H1 (cell line): ENCODE measurements around the gene OBSCN. TPM values are rescaled to one million over a fixed set of nuclear protein-coding genes. Genes with fewer than 3 reads are reported as not detected.

ENCODE experiments used
- CTCF ChIA-PET: fragments of 300-600 bp; sonication (Branson Sonifier 250); formaldehyde crosslinking; loops from one replicate; lab custom pipeline; 2021; ENCODE audit not compliant: partially characterized antibody; lab: Charles Lee
- POLR2A ChIA-PET: fragments of 300-600 bp; sonication (Branson Sonifier 250); formaldehyde crosslinking; loops from one replicate; lab custom pipeline; 2021; ENCODE audit warnings: inconsistent platforms; ENCODE audit not compliant: partially characterized antibody; lab: Charles Lee
- DNase-seq, 2 experiments: peaks; one replicate each; pipeline versions ENCODE4 v3.0.0 to v3.0.0-alpha.2; 2010 to 2022; ENCODE audit warnings: low spot score in 2 of 2, low read depth in 1 of 2, mixed read lengths in 1 of 2
- FAIRE-seq: peaks from 2 replicates; lab custom pipeline; 2011; peaks lifted over from hg19 to GRCh38; lab: Jason Lieb, UNC
- H2AFZ ChIP-seq: 2 replicates; pipeline ENCODE4 v1.8.1; 2012; ENCODE audit warnings: low read length, inconsistent platforms
- H2AK5ac ChIP-seq: 2 replicates; pipeline ENCODE4 v1.6.1; 2013; ENCODE audit warnings: low read depth, low read length
- H2BK120ac ChIP-seq: replicated peaks from 2 replicates; pipeline ENCODE3; 2013; ENCODE audit warnings: low read depth, low read length, inconsistent platforms
- H2BK12ac ChIP-seq: 2 replicates; pipeline ENCODE4 v1.6.1; 2013; ENCODE audit warnings: low read depth, low read length
- H2BK15ac ChIP-seq: 2 replicates; pipeline ENCODE4 v1.6.1; 2013; ENCODE audit warnings: low read length
- H2BK20ac ChIP-seq: 2 replicates; pipeline ENCODE4 v1.6.1; 2013; ENCODE audit warnings: low read length
- H2BK5ac ChIP-seq: 2 replicates; pipeline ENCODE4 v1.6.1; 2013; ENCODE audit warnings: low read depth, low read length
- H3K14ac ChIP-seq: 2 replicates; pipeline ENCODE4 v1.6.1; 2013; ENCODE audit warnings: inconsistent platforms; ENCODE audit not compliant: insufficient read length
- H3K18ac ChIP-seq: 2 replicates; pipeline ENCODE4 v1.6.1; 2013; ENCODE audit warnings: low read length; ENCODE audit errors: extremely low read depth
- H3K23ac ChIP-seq: 2 replicates; pipeline ENCODE4 v1.6.1; 2013; ENCODE audit warnings: inconsistent platforms; ENCODE audit not compliant: insufficient read length
- H3K23me2 ChIP-seq: 2 replicates; pipeline ENCODE4 v1.6.1; 2013; ENCODE audit warnings: low read depth, low read length
- H3K27ac ChIP-seq: 2 replicates; pipeline ENCODE4 v1.6.1; 2011; ENCODE audit warnings: low read depth, low read length, inconsistent platforms
- H3K27me3 ChIP-seq, 4 experiments: replicated peaks in 1 of 4; 1 replicate in 1 of 4; 2 replicates in 3 of 4; pipeline versions ENCODE4 v1.6.1 to v1.8.1; 2011 to 2013; ENCODE audit warnings: low read length in 3 of 4, mild to moderate bottlenecking in 3 of 4, inconsistent platforms in 2 of 4, mixed read lengths in 2 of 4, moderate library complexity in 1 of 4; ENCODE audit not compliant: control insufficient read depth in 3 of 4, insufficient read depth in 3 of 4; ENCODE audit errors: extremely low read depth in 1 of 4
- H3K36me3 ChIP-seq, 4 experiments: 2 replicates each; pipeline versions ENCODE4 v1.6.1 to v1.8.1; 2011 to 2013; ENCODE audit warnings: mild to moderate bottlenecking in 4 of 4, low read length in 3 of 4, moderate library complexity in 2 of 4, control low read depth in 1 of 4, inconsistent platforms in 1 of 4; ENCODE audit not compliant: insufficient read depth in 4 of 4, control insufficient read depth in 2 of 4
- H3K4ac ChIP-seq: replicated peaks from 2 replicates; pipeline ENCODE3; 2013; ENCODE audit warnings: low read length, low read depth, mixed read lengths, inconsistent platforms; ENCODE audit not compliant: insufficient read length
- H3K4me1 ChIP-seq, 4 experiments: replicated peaks in 1 of 4; 1 replicate in 1 of 4; 2 replicates in 3 of 4; pipeline versions ENCODE4 v1.6.1 to v1.8.1; 2011 to 2013; ENCODE audit warnings: low read length in 3 of 4, inconsistent platforms in 2 of 4, mixed read lengths in 1 of 4; ENCODE audit not compliant: insufficient read depth in 4 of 4, control insufficient read depth in 3 of 4
- H3K4me2 ChIP-seq, 2 experiments: 2 replicates each; pipeline versions ENCODE4 v1.6.1 to v1.8.1; 2011 to 2013; ENCODE audit warnings: low read depth in 2 of 2, low read length in 2 of 2, control low read depth in 1 of 2, inconsistent platforms in 1 of 2, mild to moderate bottlenecking in 1 of 2; ENCODE audit not compliant: insufficient read depth in 1 of 2
- H3K4me3 ChIP-seq, 4 experiments: fragments of 200-600, 300-600 bp in 1 of 4; sonication (generic), shearing (Covaris generic), sonication (Bioruptor Twin) in 1 of 4; 2 replicates each; pipeline versions ENCODE4 v1.5.1 to v1.8.1; 2011 to 2016; ENCODE audit warnings: low read length in 4 of 4, low read depth in 3 of 4, control low read depth in 2 of 4, inconsistent platforms in 2 of 4, mild to moderate bottlenecking in 2 of 4, mixed read lengths in 1 of 4, moderate library complexity in 1 of 4; ENCODE audit not compliant: insufficient read depth in 2 of 4; ENCODE audit errors: extremely low read depth in 1 of 4
- H3K56ac ChIP-seq: replicated peaks from 2 replicates; pipeline ENCODE3; 2013; ENCODE audit warnings: low read depth, mild to moderate bottlenecking, mixed read lengths, low read length, inconsistent platforms; ENCODE audit not compliant: insufficient read length
- H3K79me1 ChIP-seq: 2 replicates; pipeline ENCODE4 v1.6.1; 2013; ENCODE audit warnings: low read depth, low read length, control low read depth
- H3K79me2 ChIP-seq, 2 experiments: 2 replicates each; pipeline versions ENCODE4 v1.6.1 to v1.8.1; 2012 to 2013; ENCODE audit warnings: low read length in 2 of 2, mild to moderate bottlenecking in 2 of 2, inconsistent platforms in 1 of 2; ENCODE audit not compliant: insufficient read depth in 2 of 2, control insufficient read depth in 1 of 2
- H3K9ac ChIP-seq, 4 experiments: replicated peaks in 1 of 4; 1 replicate in 1 of 4; 2 replicates in 3 of 4; pipeline versions ENCODE4 v1.6.1 to v1.8.1; 2011 to 2013; ENCODE audit warnings: low read depth in 3 of 4, low read length in 3 of 4, control low read depth in 2 of 4, mild to moderate bottlenecking in 2 of 4, moderate library complexity in 2 of 4, inconsistent platforms in 1 of 4; ENCODE audit errors: extremely low read depth in 1 of 4
- H3K9me3 ChIP-seq, 2 experiments: 2 replicates each; pipeline versions ENCODE4 v1.6.1 to v1.8.1; 2012 to 2013; ENCODE audit warnings: mild to moderate bottlenecking in 2 of 2, moderate library complexity in 2 of 2, control low read depth in 1 of 2, inconsistent platforms in 1 of 2, low read depth in 1 of 2, low read length in 1 of 2, mixed read lengths in 1 of 2; ENCODE audit not compliant: insufficient read depth in 2 of 2
- H4K20me1 ChIP-seq, 2 experiments: replicated peaks in 1 of 2; 2 replicates each; pipeline versions ENCODE3 to v1.8.1; 2011 to 2013; ENCODE audit warnings: inconsistent platforms in 2 of 2, low read length in 2 of 2, mild to moderate bottlenecking in 1 of 2; ENCODE audit not compliant: insufficient read depth in 2 of 2, control insufficient read depth in 1 of 2
- H4K5ac ChIP-seq: 2 replicates; pipeline ENCODE4 v1.6.1; 2013; ENCODE audit warnings: low read length, low read depth, mixed read lengths, inconsistent platforms; ENCODE audit not compliant: insufficient read length
- H4K8ac ChIP-seq: 2 replicates; pipeline ENCODE4 v1.8.0; 2013; ENCODE audit warnings: mild to moderate bottlenecking, moderate library complexity, low read length, inconsistent platforms; ENCODE audit not compliant: insufficient read depth; ENCODE audit errors: extremely low read depth
- H4K91ac ChIP-seq: replicated peaks from 2 replicates; pipeline ENCODE3; 2013; ENCODE audit warnings: low read length, mixed read lengths, inconsistent platforms; ENCODE audit not compliant: insufficient read length
- BRCA1 ChIP-seq: IDR thresholded peaks from 2 replicates; pipeline ENCODE4 v1.6.1; 2012; ENCODE audit warnings: low read depth, low read length, improper control_type of control experiment
- CBX8 ChIP-seq: fragments of 300-800, 300-1000 bp; sonication (generic); IDR thresholded peaks from 2 replicates; pipeline ENCODE4 v1.7.1; 2016; ENCODE audit warnings: low read depth, low read length, borderline replicate concordance
- CHD2 ChIP-seq: IDR thresholded peaks from 2 replicates; pipeline ENCODE4 v1.6.1; 2012; ENCODE audit warnings: low read length, improper control_type of control experiment
- HDAC2 ChIP-seq, 2 experiments: fragments of 300-600 bp in 1 of 2; sonication (generic) in 1 of 2; IDR thresholded peaks; 2 replicates each; pipeline ENCODE4 v1.6.1; 2011 to 2012; ENCODE audit warnings: low read depth in 2 of 2, low read length in 2 of 2, mild to moderate bottlenecking in 2 of 2, moderate library complexity in 2 of 2, borderline replicate concordance in 1 of 2, inconsistent platforms in 1 of 2
- KDM5A ChIP-seq: fragments of 200-600 bp; IDR thresholded peaks from 2 replicates; pipeline ENCODE4 v1.7.1; 2012; ENCODE audit warnings: mild to moderate bottlenecking, low read length, inconsistent platforms, mixed read lengths
- RFX5 ChIP-seq: IDR thresholded peaks from 2 replicates; pipeline ENCODE4 v1.6.1; 2011; ENCODE audit warnings: low read depth, low read length, improper control_type of control experiment, borderline replicate concordance
- RXRA ChIP-seq: IDR thresholded peaks from 2 replicates; pipeline ENCODE4 v1.6.1; 2011; ENCODE audit warnings: low read depth, mild to moderate bottlenecking, low read length, moderate library complexity; ENCODE audit not compliant: insufficient read depth
- SP2 ChIP-seq: IDR thresholded peaks from 2 replicates; pipeline ENCODE4 v1.6.1; 2012; ENCODE audit warnings: mild to moderate bottlenecking, low read length, inconsistent platforms
- ZNF274 ChIP-seq: IDR thresholded peaks from 2 replicates; pipeline ENCODE4 v1.7.0; 2012; ENCODE audit warnings: low read length, borderline replicate concordance; ENCODE audit errors: extremely low read depth
- WGBS, 2 experiments: shearing (Covaris generic) in 1 of 2; methylation state at CpG; one replicate each; pipeline versions ENCODE4 v1.1.6 to v1.1.7; 2013 to 2015; ENCODE audit warnings: low lambda C conversion rate in 2 of 2, mixed read lengths in 2 of 2, inconsistent platforms in 1 of 2, low coverage in 1 of 2, missing lambda C conversion rate in 1 of 2; ENCODE audit not compliant: insufficient replicate concordance in 2 of 2, insufficient coverage in 1 of 2, insufficient read length in 1 of 2; ENCODE audit errors: extremely low coverage in 1 of 2, missing lambda C conversion rate in 1 of 2; 5-methylcytosine and 5-hydroxymethylcytosine counted together
- polyA plus RNA-seq, 7 experiments: library from polyadenylated mRNA; depleted of rRNA in 3 of 7; stranded (reverse) in 5 of 7; unstranded in 2 of 7; fragments of >200 nt in 5 of 7; fragments of 200-250 nt in 2 of 7; gene quantifications; 1 replicate in 5 of 7; 2 replicates in 1 of 7; 4 replicates in 1 of 7; pipeline versions ENCODE4 v1.2.1 to v1.2.3, GENCODE V29; 2011 to 2013; ENCODE audit warnings: missing spikeins in 2 of 7, mixed read lengths in 2 of 7
- total RNA-seq: library from RNA; stranded (reverse); fragmentation: NEBNext Ultra II Directional; extraction: Animal tissue kit (Norgen Biotek cat#: 25700); gene quantifications from 2 replicates; pipeline ENCODE4 v1.2.1, GENCODE V29; 2021
- TF ChIP-seq, protein P1 (sequence below): IDR thresholded peaks from 2 replicates; pipeline ENCODE4 v1.6.1; 2012; ENCODE audit warnings: low read length, inconsistent platforms

The OBSCN gene
- total and polyA plus RNA-seq, 2 of the 8 experiments (the other 6 are each of a cell fraction or from before 2014, with no cell fraction given): 7.5 to 28.4 TPM

DNA sequence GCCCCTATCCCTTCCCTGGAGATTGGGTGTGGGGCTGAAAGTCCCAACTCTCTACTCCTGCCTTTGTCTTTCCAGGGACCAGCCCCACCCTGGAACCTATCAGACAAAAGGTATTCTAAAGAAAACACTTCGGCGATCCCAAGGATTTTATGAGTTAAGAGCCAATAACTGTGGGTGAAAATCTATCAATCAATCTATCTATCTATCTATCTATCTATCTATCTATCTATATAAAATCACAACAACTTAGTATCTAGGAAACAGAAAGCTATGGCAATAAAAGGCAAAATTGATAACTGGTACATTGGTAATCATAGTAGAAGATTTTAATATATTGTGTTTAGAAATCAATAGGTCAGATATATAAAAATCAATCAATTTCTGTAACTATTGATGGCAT is 175.9 kb downstream of the OBSCN start:
- no peaks in the 10 kb centered on the region for H3K9me3 ChIP-seq
- H2AK5ac ChIP-seq: no peak overlapping the region
- H4K20me1 ChIP-seq: peaks cover 2 to 5% of the 10 kb centered on the region in 2 experiments
- H3K4me2 ChIP-seq: no peak overlapping the region
- no peak overlapping the region for H4K8ac ChIP-seq
- H2BK15ac ChIP-seq: no peak overlapping the region
- H3K56ac ChIP-seq: no peak overlapping the region
- H3K27ac ChIP-seq: no peak overlapping the region
- H4K91ac ChIP-seq: no peak overlapping the region
- no peaks in the 10 kb centered on the region for H3K36me3 ChIP-seq
- H3K9ac ChIP-seq: no peak overlapping the region
- no peak overlapping the region for H4K5ac ChIP-seq
- H3K4me1 ChIP-seq: peaks cover 0 to 7% (median 2%) of the 10 kb centered on the region in 4 experiments; a peak in 4 of 7 replicates
- no peak overlapping the region for H2AFZ ChIP-seq
- WGBS, 2 experiments: 89% methylated on average over 2 of the region's 2 CpGs; no CpG with 5 or more reads in 1 of the 2 experiments
- no peaks in the 10 kb centered on the region for H3K79me2 ChIP-seq
- H2BK12ac ChIP-seq: no peak overlapping the region
- H3K23ac ChIP-seq: no peak overlapping the region
- peaks cover 2 to 21% (median 14%) of the 10 kb centered on the region in 4 experiments; a peak in 6 of 7 replicates for H3K27me3 ChIP-seq
- CTCF ChIA-PET: interaction anchor here (0.8 to 1.0 kb wide), 3 partner anchors 9 to 131 kb away, joined by 3 read pairs; no protein-coding TSS in a partner anchor
- no peak overlapping the region for H2BK5ac ChIP-seq
- no peak overlapping the region for H2BK120ac ChIP-seq
- no peak overlapping the region for H3K4me3 ChIP-seq
- no peak overlapping the region for H3K4ac ChIP-seq
- H3K79me1 ChIP-seq: no peaks in the 10 kb centered on the region
- no peak overlapping the region for H3K14ac ChIP-seq
- no peak for DNase-seq
- TF ChIP-seq SP2 (no peak), CHD2 (no peak), KDM5A (no peak), BRCA1 (no peak), RFX5 (no peak), HDAC2 (IDR thresholded peaks at IDR 0.05; ENCODE audit: borderline replicate concordance in 1 of 2, low read depth in 2 of 2, low read length in 2 of 2) (no peak), RXRA (no peak), CBX8 (no peak), ZNF274 (no peak)
- TF ChIP-seq, protein P1, sequence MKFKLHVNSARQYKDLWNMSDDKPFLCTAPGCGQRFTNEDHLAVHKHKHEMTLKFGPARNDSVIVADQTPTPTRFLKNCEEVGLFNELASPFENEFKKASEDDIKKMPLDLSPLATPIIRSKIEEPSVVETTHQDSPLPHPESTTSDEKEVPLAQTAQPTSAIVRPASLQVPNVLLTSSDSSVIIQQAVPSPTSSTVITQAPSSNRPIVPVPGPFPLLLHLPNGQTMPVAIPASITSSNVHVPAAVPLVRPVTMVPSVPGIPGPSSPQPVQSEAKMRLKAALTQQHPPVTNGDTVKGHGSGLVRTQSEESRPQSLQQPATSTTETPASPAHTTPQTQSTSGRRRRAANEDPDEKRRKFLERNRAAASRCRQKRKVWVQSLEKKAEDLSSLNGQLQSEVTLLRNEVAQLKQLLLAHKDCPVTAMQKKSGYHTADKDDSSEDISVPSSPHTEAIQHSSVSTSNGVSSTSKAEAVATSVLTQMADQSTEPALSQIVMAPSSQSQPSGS: no peak
- TF ChIP-seq, all 59 proteins: peak for 0
- Histone ChIP-seq H3K23me2 (peaks cover 4% of the 10 kb centered on the region; the same call in 1 of the 2 replicates), H2BK20ac (no peak overlapping the region), H3K18ac (no peak overlapping the region)
- FAIRE-seq: no peak
- POLR2A ChIA-PET: interaction anchor here (1.1 kb wide), 1 partner anchor 11 kb away, joined by 3 read pairs; no protein-coding TSS in a partner anchor
